HCT116 (cell line): ENCODE measurements around the gene FAM81B. TPM values are rescaled to one million over a fixed set of nuclear protein-coding genes. Genes with fewer than 3 reads are reported as not detected.

ENCODE experiments used
- ATAC-seq: fragments of 200-7000 bp; cut with Tn5 transposase; 2 replicates; pipeline ENCODE4 v1.9.1; 2020; ENCODE audit warnings: mild to moderate bottlenecking, moderate library complexity
- BruUV-seq: library from RNA; stranded (reverse); fragments of 400-500 nt; replicated peaks from 2 replicates; lab custom pipeline; 2021; lab: Mats Ljungman, UMichigan
- CTCF ChIA-PET: fragments of 300-600 bp; sonication (Branson Sonifier 250); formaldehyde crosslinking; loops from one replicate; lab custom pipeline; 2021; ENCODE audit warnings: antibody characterized with exemption; lab: Charles Lee
- POLR2A ChIA-PET: fragments of 300-600, 350-600 bp; sonication (Branson Sonifier 250); formaldehyde crosslinking; loops from one replicate; lab custom pipeline; 2021; ENCODE audit warnings: antibody characterized with exemption; lab: Charles Lee
- RAD21 ChIA-PET, 2 experiments: fragments of 300-600 bp; sonication (Branson Sonifier 250); formaldehyde crosslinking; loops; one replicate each; lab custom pipeline; 2023; ENCODE audit warnings: low total read pairs in 2 of 2; ENCODE audit not compliant: uncharacterized antibody in 2 of 2, unreplicated experiment in 2 of 2, low non-redundant PET in 1 of 2; lab: Charles Lee
- DNase-seq: peaks from one replicate; pipeline ENCODE4 v3.0.0-alpha.2; 2010; ENCODE audit warnings: low read depth, low spot score
- H2AFZ ChIP-seq: fragments of 200-600 bp; shearing (Covaris generic), sonication (generic); 2 replicates; pipeline ENCODE4 v1.6.1; 2017; ENCODE audit warnings: low read depth, mixed run types, mixed read lengths, antibody characterized with exemption, low read length; ENCODE audit not compliant: poor library complexity, severe bottlenecking
- H3K27ac ChIP-seq: 2 replicates; pipeline ENCODE4 v1.5.1; 2012; ENCODE audit warnings: low read depth, low read length
- H3K27me3 ChIP-seq: fragments of 200-600 bp; sonication (generic); 2 replicates; pipeline ENCODE4 v1.6.1; 2016; ENCODE audit warnings: mixed run types, low read length, mixed read lengths; ENCODE audit not compliant: insufficient read depth
- H3K36me3 ChIP-seq, 2 experiments: fragments of 200-500 bp in 1 of 2; fragments of 200-600 bp in 1 of 2; sonication (Bioruptor generic) in 1 of 2; sonication (generic) in 1 of 2; 2 replicates each; pipeline versions ENCODE4 v1.5.1 to v1.6.1; 2014 to 2016; ENCODE audit warnings: low read length in 2 of 2, inconsistent platforms in 1 of 2, mixed read lengths in 1 of 2, mixed run types in 1 of 2; ENCODE audit not compliant: insufficient read depth in 2 of 2, control insufficient read depth in 1 of 2
- H3K4me1 ChIP-seq, 2 experiments: fragments of 200-600 bp in 1 of 2; sonication (generic) in 1 of 2; 2 replicates each; pipeline versions ENCODE4 v1.5.1 to v1.6.1; 2012 to 2017; ENCODE audit warnings: low read length in 2 of 2, inconsistent platforms in 1 of 2, mild to moderate bottlenecking in 1 of 2, mixed read lengths in 1 of 2, mixed run types in 1 of 2, moderate library complexity in 1 of 2; ENCODE audit not compliant: insufficient read depth in 2 of 2, control insufficient read depth in 1 of 2
- H3K4me2 ChIP-seq: fragments of 200-600 bp; sonication (generic); 2 replicates; pipeline ENCODE4 v1.6.1; 2017; ENCODE audit warnings: mixed run types, low read length, mixed read lengths
- H3K4me3 ChIP-seq, 2 experiments: fragments of 200-600 bp in 1 of 2; sonication (generic) in 1 of 2; replicated peaks in 1 of 2; 2 replicates each; pipeline ENCODE4 v1.5.1; 2011 to 2016; ENCODE audit warnings: low read length in 2 of 2, control low read depth in 1 of 2, low read depth in 1 of 2, mild to moderate bottlenecking in 1 of 2, mixed read lengths in 1 of 2, mixed run types in 1 of 2
- H3K79me2 ChIP-seq: fragments of 200-600 bp; sonication (generic); 2 replicates; pipeline ENCODE4 v1.6.1; 2017; ENCODE audit warnings: mild to moderate bottlenecking, mixed run types, low read length, moderate library complexity, mixed read lengths; ENCODE audit not compliant: insufficient read depth
- H3K9ac ChIP-seq: fragments of 200-600 bp; sonication (generic); 2 replicates; pipeline ENCODE4 v1.6.1; 2016; ENCODE audit warnings: low read length, mixed read lengths
- H3K9me2 ChIP-seq: fragments of 200-600 bp; sonication (generic), shearing (Covaris generic); 2 replicates; pipeline ENCODE4 v1.6.1; 2017; ENCODE audit warnings: mixed run types, mild to moderate bottlenecking, moderate library complexity; ENCODE audit not compliant: insufficient read depth
- H3K9me3 ChIP-seq, 2 experiments: fragments of 200-500 bp in 1 of 2; fragments of 200-600 bp in 1 of 2; sonication (Bioruptor generic) in 1 of 2; sonication (generic) in 1 of 2; 2 replicates each; pipeline ENCODE4 v1.6.1; 2014 to 2017; ENCODE audit warnings: low read length in 2 of 2, mixed read lengths in 2 of 2, inconsistent platforms in 1 of 2, low read depth in 1 of 2, mild to moderate bottlenecking in 1 of 2, mixed run types in 1 of 2, moderate library complexity in 1 of 2; ENCODE audit not compliant: control insufficient read depth in 1 of 2, insufficient read depth in 1 of 2
- H4K20me1 ChIP-seq: fragments of 200-600 bp; sonication (generic), shearing (Covaris generic); 2 replicates; pipeline ENCODE4 v1.6.1; 2017; ENCODE audit warnings: mixed run types, mild to moderate bottlenecking, moderate library complexity; ENCODE audit not compliant: insufficient read depth
- CBX3 ChIP-seq: IDR thresholded peaks from 2 replicates; pipeline ENCODE4 v1.6.1; 2012; ENCODE audit warnings: low read depth
- CEBPB ChIP-seq: IDR thresholded peaks from 2 replicates; pipeline ENCODE4 v1.6.1; 2012; ENCODE audit warnings: low read depth
- CTCF ChIP-seq, 3 experiments: fragments of 200-600 bp in 1 of 3; sonication (generic) in 1 of 3; IDR thresholded peaks in 2 of 3; conservative IDR thresholded peaks in 1 of 3; 2 replicates each; pipeline ENCODE4 v1.5.1; 2012 to 2017; ENCODE audit warnings: low read depth in 2 of 3, low read length in 2 of 3, antibody characterized with exemption in 1 of 3, borderline replicate concordance in 1 of 3, control low read depth in 1 of 3, mild to moderate bottlenecking in 1 of 3, mixed read lengths in 1 of 3, mixed run types in 1 of 3, moderate library complexity in 1 of 3; ENCODE audit not compliant: insufficient read depth in 1 of 3
- EGR1 ChIP-seq: IDR thresholded peaks from 2 replicates; pipeline ENCODE4 v1.6.1; 2012; ENCODE audit warnings: low read depth
- MAX ChIP-seq: IDR thresholded peaks from 2 replicates; pipeline ENCODE4 v1.6.1; 2012
- POLR2AphosphoS5 ChIP-seq: IDR thresholded peaks from 2 replicates; pipeline ENCODE4 v1.6.1; 2011; ENCODE audit warnings: mild to moderate bottlenecking, low read depth, low read length, moderate library complexity
- SP1 ChIP-seq: IDR thresholded peaks from 2 replicates; pipeline ENCODE4 v1.6.1; 2012; ENCODE audit warnings: low read depth
- TCF7L2 ChIP-seq: IDR thresholded peaks from 2 replicates; pipeline ENCODE4 v1.7.0; 2011; ENCODE audit warnings: borderline replicate concordance, inconsistent platforms; ENCODE audit not compliant: insufficient read depth, insufficient read length; ENCODE audit errors: extremely low read depth
- ZBTB33 ChIP-seq: IDR thresholded peaks from 2 replicates; pipeline ENCODE4 v1.6.1; 2011; ENCODE audit warnings: mild to moderate bottlenecking, low read length, moderate library complexity; ENCODE audit not compliant: insufficient replicate concordance; ENCODE audit errors: extremely low read depth
- ZNF274 ChIP-seq: fragments of 200-500 bp; sonication (Bioruptor generic); IDR thresholded peaks from 2 replicates; pipeline ENCODE4 v1.6.1; 2014; ENCODE audit warnings: mild to moderate bottlenecking, low read depth, low read length, inconsistent platforms
- intact Hi-C: fragments of 100-400 bp; cut with micrococcal nuclease; formaldehyde crosslinking; loops from 2 replicates; pipeline ENCODE4 v1.10.0; 2022
- total RNA-seq: library from RNA; stranded (reverse); gene quantifications from one replicate; pipeline ENCODE4 v1.2.1, GENCODE V29; 2021; ENCODE audit not compliant: unreplicated experiment

FAM81B gene
- total RNA-seq, 1 experiment from 2014 or later: not detected

GRCh38 chr5:95449460-95449859 is 58.3 kb downstream of the FAM81B start:
- BruUV-seq: no TSS peak
- ATAC-seq (no peak), DNase-seq (no peak)
- H3K9me3 ChIP-seq: no peaks in the 10 kb centered on the region
- no peak overlapping the region for H3K4me2 ChIP-seq
- no peaks in the 10 kb centered on the region for H3K79me2 ChIP-seq
- H2AFZ ChIP-seq: no peak overlapping the region
- ChIA-PET POLR2A (no interaction called here), RAD21 (no interaction called here), CTCF (no interaction called here)
- peaks cover 0 to 7% of the 10 kb centered on the region in 2 experiments; a peak in 1 of 4 replicates for H3K4me1 ChIP-seq
- H3K9ac ChIP-seq: no peak overlapping the region
- no peak overlapping the region for H3K4me3 ChIP-seq
- H3K27ac ChIP-seq: no peak overlapping the region
- H3K9me2 ChIP-seq: no peaks in the 10 kb centered on the region; the same call in 1 of the 2 replicates
- H4K20me1 ChIP-seq: no peaks in the 10 kb centered on the region
- no peaks in the 10 kb centered on the region for H3K36me3 ChIP-seq
- TF ChIP-seq CEBPB (no peak), CTCF (IDR thresholded peaks at IDR 0.05 in 2 of 3, conservative IDR thresholded peaks at IDR 0.05 in 1 of 3; ENCODE audit: borderline replicate concordance in 1 of 3, insufficient read depth in 1 of 3, low read depth in 2 of 3, low read length in 2 of 3) (no peak), EGR1 (no peak), MAX (no peak), CBX3 (no peak), TCF7L2 (no peak), ZBTB33 (no peak), SP1 (no peak), POLR2AphosphoS5 (no peak), ZNF274 (no peak)
- TF ChIP-seq, all 23 proteins: peak for 0
- no peaks in the 10 kb centered on the region for H3K27me3 ChIP-seq
- intact Hi-C loops: no loop called here
